Small intestine (tissue), 7 donors: ENCODE results near the gene MRTO4. TPM values are rescaled to one million over a fixed set of nuclear protein-coding genes. Genes with fewer than 3 reads are reported as not detected.
"Not testable (repeated sequence)": the region's sequence is repeated elsewhere in the genome, so short reads cannot be mapped to it uniquely, and the experiment has no call there.

Experiments
- DNase-seq, 2 donors: peaks; one replicate each; pipeline versions ENCODE4 v3.0.0 to v3.0.0-alpha.2; 2013
- FAIRE-seq: peaks from 2 replicates; lab custom pipeline; 2012; peaks lifted over from hg19 to GRCh38; lab: Jason Lieb, UNC
- H3K27ac ChIP-seq, 3 donors: one replicate each; pipeline ENCODE4 v1.5.1; 2013; ENCODE audit warnings: low read length in 2 of 3, mild to moderate bottlenecking in 2 of 3, control low read depth in 1 of 3, inconsistent platforms in 1 of 3, low read depth in 1 of 3, moderate library complexity in 1 of 3
- H3K27me3 ChIP-seq, 3 donors: one replicate each; pipeline ENCODE4 v1.6.1; 2013; ENCODE audit warnings: low read length in 3 of 3, inconsistent platforms in 1 of 3; ENCODE audit not compliant: control insufficient read depth in 3 of 3, insufficient read depth in 3 of 3
- H3K36me3 ChIP-seq, 3 donors: one replicate each; pipeline ENCODE4 v1.6.1; 2013; ENCODE audit warnings: low read length in 3 of 3, inconsistent platforms in 1 of 3, low read depth in 1 of 3, mild to moderate bottlenecking in 1 of 3, moderate library complexity in 1 of 3; ENCODE audit not compliant: control insufficient read depth in 3 of 3, insufficient read depth in 2 of 3
- H3K4me1 ChIP-seq, 3 donors: one replicate each; pipeline ENCODE4 v1.6.1; 2013; ENCODE audit warnings: low read length in 2 of 3, inconsistent platforms in 1 of 3, low read depth in 1 of 3, mild to moderate bottlenecking in 1 of 3, moderate library complexity in 1 of 3; ENCODE audit not compliant: control insufficient read depth in 3 of 3, insufficient read depth in 2 of 3
- H3K4me3 ChIP-seq, 3 donors: one replicate each; pipeline ENCODE4 v1.5.1; 2013; ENCODE audit warnings: low read length in 3 of 3, control low read depth in 1 of 3, inconsistent platforms in 1 of 3, low read depth in 1 of 3, mild to moderate bottlenecking in 1 of 3, moderate library complexity in 1 of 3
- H3K9me3 ChIP-seq, 2 donors: one replicate each; pipeline ENCODE4 v1.6.1; 2013; ENCODE audit warnings: low read depth in 1 of 2, low read length in 1 of 2; ENCODE audit not compliant: control insufficient read depth in 2 of 2, insufficient read depth in 1 of 2
- whole genome bisulfite sequencing, 3 donors: extraction: QIAGEN DNeasy Blood & Tissue Kit; methylation state at CpG; one replicate each; pipeline ENCODE4 v1.1.7; 2013; 5-methylcytosine and 5-hydroxymethylcytosine counted together
- polyA plus RNA-seq, 4 donors: library from polyadenylated mRNA; stranded (reverse) in 3 of 4; unstranded in 1 of 4; fragments of 200-250 nt in 3 of 4; fragments of 120-200 nt in 1 of 4; gene quantifications; one replicate each; pipeline versions ENCODE4 v1.2.1 to v1.2.3, GENCODE V29; 2013
- donor health status: healthy with polysubstance abuse.
- donor health status: control.
- donor health status: control.
- donor health status: Bipolar disorder and iron deficiency.
- donor health status: healthy.

MRTO4 gene
- polyA plus RNA-seq, 4 donors = 7.6 to 40.3 (median 17.5) TPM

DNA sequence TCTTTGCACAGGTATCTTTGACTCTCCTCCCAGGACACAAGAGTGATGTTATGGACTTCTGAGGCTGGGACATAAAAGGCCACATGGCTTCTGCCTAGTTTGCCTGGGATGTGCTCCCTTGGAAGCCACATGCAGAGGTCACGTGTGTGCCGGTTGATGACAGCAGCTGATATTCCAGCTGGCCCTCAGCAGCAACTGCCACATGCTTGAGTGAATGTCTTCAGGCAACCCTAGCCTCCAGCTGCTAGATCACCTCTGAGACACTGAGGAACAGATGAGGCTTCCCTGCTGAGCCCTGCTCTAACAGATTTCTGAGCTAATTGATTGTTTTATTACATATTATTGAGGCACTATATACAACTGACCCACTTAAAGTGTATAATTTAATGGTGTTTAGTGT lies 48.6 kb downstream of the MRTO4 start:
- no peak for FAIRE-seq
- Histone ChIP-seq H3K27me3 (no peaks in the 10 kb centered on the region), H3K27ac (no peak overlapping the region), H3K9me3 (peaks cover 0 to 14% of the 10 kb centered on the region in 2 donors), H3K4me1 (no peaks in the 10 kb centered on the region), H3K4me3 (no peak overlapping the region), H3K36me3 (peaks cover 8 to 36% (median 13%) of the 10 kb centered on the region in 3 donors)
- WGBS, 3 donors = 89 to 95% (median 92%) methylated on average over 2 of the region's 2 CpGs
- no peak for DNase-seq

DNA sequence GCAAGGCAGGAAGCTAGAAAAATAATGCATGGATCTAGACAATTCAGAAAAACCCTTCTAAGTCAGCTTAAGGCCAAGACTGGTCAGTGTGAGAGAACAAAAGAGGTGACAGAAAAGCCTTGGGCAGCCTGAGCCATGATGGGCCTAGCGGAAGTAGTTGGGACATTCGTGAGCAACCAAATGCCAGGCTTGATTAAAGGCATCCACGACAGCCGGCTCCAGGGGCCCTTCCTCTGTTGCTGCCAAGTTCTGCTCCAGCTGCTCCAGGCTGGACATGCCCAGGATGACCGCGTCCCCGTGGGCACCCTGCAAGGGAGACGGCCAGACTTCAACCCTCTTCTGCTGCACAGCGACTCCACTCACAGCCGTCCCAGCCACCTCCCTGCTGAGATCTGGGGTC lies 52.5 kb downstream of the MRTO4 start:
- not testable (repeated sequence) for H3K4me3 ChIP-seq, FAIRE-seq, H3K27me3 ChIP-seq, H3K9me3 ChIP-seq, DNase-seq, H3K27ac ChIP-seq
- Histone ChIP-seq H3K4me1 (peaks cover 0 to 19% (median 4%) of the 10 kb centered on the region in 3 donors), H3K36me3 (peaks cover 16 to 65% (median 20%) of the 10 kb centered on the region in 3 donors)
- WGBS, 3 donors = 95 to 96% (median 95%) methylated on average over 10 of the region's 10 CpGs

GRCh38 chr1:19305880-19306279 lies 54.3 kb downstream of the MRTO4 start:
- no peak for DNase-seq
- Histone ChIP-seq H3K9me3 (no peaks in the 10 kb centered on the region), H3K4me3 (no peak overlapping the region), H3K27ac (no peak overlapping the region), H3K27me3 (no peaks in the 10 kb centered on the region), H3K36me3 (peaks cover 16 to 62% (median 20%) of the 10 kb centered on the region in 3 donors), H3K4me1 (peaks cover 0 to 31% (median 4%) of the 10 kb centered on the region in 3 donors)
- 92 to 97% (median 93%) methylated on average over 9 to 11 of the region's 11 CpGs for WGBS, 3 donors
- FAIRE-seq = no peak

DNA sequence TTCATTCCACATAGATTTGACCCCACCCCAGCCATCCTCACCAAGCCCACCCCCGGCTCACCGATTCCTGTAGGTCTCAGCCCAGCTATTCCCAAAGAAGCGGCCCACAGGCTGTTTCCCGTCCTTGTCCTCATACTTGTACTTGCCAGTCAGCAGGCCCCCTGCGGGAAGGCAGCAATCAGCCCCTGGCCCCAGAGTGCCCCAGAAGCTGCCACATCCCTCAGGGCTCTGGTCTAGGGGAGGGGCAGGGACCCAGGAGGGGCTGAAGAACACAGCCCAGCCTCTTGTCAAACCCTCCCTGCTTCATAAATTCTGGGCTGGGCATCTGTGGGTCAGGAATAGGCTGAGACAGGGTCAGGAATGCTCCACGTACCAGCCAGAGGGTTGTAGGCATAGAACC lies 55.3 kb downstream of the MRTO4 start:
- Histone ChIP-seq H3K4me3 (no peak overlapping the region), H3K9me3 (no peaks in the 10 kb centered on the region), H3K36me3 (peaks cover 16 to 58% (median 20%) of the 10 kb centered on the region in 3 donors), H3K27ac (no peak overlapping the region), H3K4me1 (peaks cover 0 to 36% (median 4%) of the 10 kb centered on the region in 3 donors), H3K27me3 (no peaks in the 10 kb centered on the region)
- FAIRE-seq = no peak
- DNase-seq = no peak
- 89 to 92% (median 92%) methylated on average over 6 of the region's 6 CpGs for WGBS, 3 donors

GRCh38 chr1:19307794-19308508 lies 56.3 kb downstream of the MRTO4 start:
- no peaks in the 10 kb centered on the region for H3K27me3 ChIP-seq
- H3K4me1 ChIP-seq = peaks cover 0 to 37% (median 4%) of the 10 kb centered on the region in 3 donors
- FAIRE-seq (no peak), DNase-seq (peak; percentile 54 to 88)
- no peaks in the 10 kb centered on the region for H3K9me3 ChIP-seq
- no peak overlapping the region for H3K4me3 ChIP-seq
- peak overlapping the region; percentile 53 to 86 (median 61) for H3K27ac ChIP-seq
- WGBS, 3 donors = 56 to 80% (median 71%) methylated on average over 10 of the region's 10 CpGs
- peaks cover 13 to 53% (median 20%) of the 10 kb centered on the region in 3 donors for H3K36me3 ChIP-seq

GRCh38 chr1:19308509-19308907 lies 56.9 kb downstream of the MRTO4 start:
- Histone ChIP-seq H3K4me3 (no peak overlapping the region), H3K27ac (peak overlapping the region; percentile 53 to 86 (median 61)), H3K27me3 (no peaks in the 10 kb centered on the region), H3K9me3 (no peaks in the 10 kb centered on the region), H3K36me3 (peaks cover 8 to 48% (median 20%) of the 10 kb centered on the region in 3 donors), H3K4me1 (peaks cover 0 to 41% (median 7%) of the 10 kb centered on the region in 3 donors)
- no peak for FAIRE-seq
- WGBS, 3 donors = 90 to 95% (median 94%) methylated on average over 3 of the region's 3 CpGs
- no peak for DNase-seq

GRCh38 chr1:19309123-19309813 lies 57.7 kb downstream of the MRTO4 start:
- DNase-seq = no peak
- Histone ChIP-seq H3K4me3 (no peak overlapping the region), H3K9me3 (no peaks in the 10 kb centered on the region), H3K4me1 (peaks cover 0 to 47% (median 7%) of the 10 kb centered on the region in 3 donors), H3K27me3 (no peaks in the 10 kb centered on the region), H3K27ac (peak overlapping the region in 2 of 3 donors; percentile 26 to 86), H3K36me3 (peaks cover 3 to 47% (median 16%) of the 10 kb centered on the region in 3 donors)
- 75 to 91% (median 84%) methylated on average over 6 of the region's 6 CpGs for WGBS, 3 donors
- FAIRE-seq = no peak
